MV-4-11 (cell line): ENCODE measurements around the gene GRN.
"Not testable (repeated sequence)": the region's sequence is repeated elsewhere in the genome, so short reads cannot be mapped to it uniquely, and the experiment has no call there.

Experiments used
- DNase-seq: peaks from one replicate; lab custom pipeline; 2025; lab: John Stamatoyannopoulos, UW

The GRN gene

GRCh38 chr17:44361292-44362260, 16.5 kb downstream of the GRN start:
- DNase-seq, result no peak

- DNase-seq, result no peak
Observed at GRCh38 chr17:44362459-44362948, 17.4 kb downstream of the GRN start.

- DNase-seq, result no peak
Observed at GRCh38 chr17:44362949-44363612, 18.0 kb downstream of the GRN start.

- DNase-seq, result peak; percentile 31
Observed at GRCh38 chr17:44363613-44364159, 18.6 kb downstream of the GRN start, which contains the start of gene FAM171A2. Gene FAM171A2 (minus strand): TSS chr17:44363853. CDS start chr17:44363714, 139 bp downstream.

- not testable (repeated sequence) for DNase-seq
Observed at GRCh38 chr17:44365051-44365450, 19.9 kb downstream of the GRN start.

- DNase-seq, result no peak
Observed at GRCh38 chr17:44367231-44367979, 22.3 kb downstream of the GRN start.

- DNase-seq, result not testable (repeated sequence)
Observed at GRCh38 chr17:44368391-44369243, 23.5 kb downstream of the GRN start.

- not testable (repeated sequence) for DNase-seq
Observed at GRCh38 chr17:44369414-44370023, 24.4 kb downstream of the GRN start.

GRCh38 chr17:44372036-44372435, 26.9 kb downstream of the GRN start:
- DNase-seq, result no peak

GRCh38 chr17:44374306-44375195, 29.4 kb downstream of the GRN start:
- DNase-seq, result no peak

- no peak for DNase-seq
Observed at GRCh38 chr17:44375196-44376017, 30.3 kb downstream of the GRN start.

GRCh38 chr17:44376124-44376523, 31.0 kb downstream of the GRN start:
- no peak for DNase-seq

GRCh38 chr17:44376779-44377178, 31.7 kb downstream of the GRN start:
- no peak for DNase-seq

GRCh38 chr17:44378171-44378705, 33.1 kb downstream of the GRN start:
- no peak for DNase-seq

- DNase-seq, result no peak
Observed at GRCh38 chr17:44379887-44380286, 34.8 kb downstream of the GRN start.

GRCh38 chr17:44380767-44381166, 35.7 kb downstream of the GRN start:
- DNase-seq, result no peak

- DNase-seq, result no peak
Observed at GRCh38 chr17:44381810-44382305, 36.8 kb downstream of the GRN start.

GRCh38 chr17:44382917-44383316, 37.8 kb downstream of the GRN start:
- DNase-seq, result no peak
